ENCODE data around the gene SENP6.
"Not testable (repeated sequence)": the region's sequence is repeated elsewhere in the genome, so short reads cannot be mapped to it uniquely, and the experiment has no call there.

DNA sequence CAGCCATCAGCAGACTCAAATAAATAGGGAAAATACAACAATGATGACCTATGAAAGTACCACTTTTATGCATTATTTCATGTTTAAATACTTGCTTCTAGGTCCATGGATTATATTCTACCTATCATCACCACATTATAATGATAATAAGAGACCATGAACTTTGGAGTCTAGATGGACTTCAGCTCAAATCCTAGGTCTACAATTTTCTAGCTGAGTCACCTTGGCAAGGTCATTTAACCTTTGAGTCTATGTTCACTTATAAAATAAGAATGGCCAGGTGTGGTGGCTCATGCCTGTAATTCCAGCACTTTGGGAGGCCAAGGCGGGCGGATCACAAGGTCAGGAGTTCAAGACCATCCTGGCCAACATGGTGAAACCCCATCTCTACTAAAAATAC, 5.3 kb upstream of the SENP6 start:
- TF ChIP-seq, protein P1, sequence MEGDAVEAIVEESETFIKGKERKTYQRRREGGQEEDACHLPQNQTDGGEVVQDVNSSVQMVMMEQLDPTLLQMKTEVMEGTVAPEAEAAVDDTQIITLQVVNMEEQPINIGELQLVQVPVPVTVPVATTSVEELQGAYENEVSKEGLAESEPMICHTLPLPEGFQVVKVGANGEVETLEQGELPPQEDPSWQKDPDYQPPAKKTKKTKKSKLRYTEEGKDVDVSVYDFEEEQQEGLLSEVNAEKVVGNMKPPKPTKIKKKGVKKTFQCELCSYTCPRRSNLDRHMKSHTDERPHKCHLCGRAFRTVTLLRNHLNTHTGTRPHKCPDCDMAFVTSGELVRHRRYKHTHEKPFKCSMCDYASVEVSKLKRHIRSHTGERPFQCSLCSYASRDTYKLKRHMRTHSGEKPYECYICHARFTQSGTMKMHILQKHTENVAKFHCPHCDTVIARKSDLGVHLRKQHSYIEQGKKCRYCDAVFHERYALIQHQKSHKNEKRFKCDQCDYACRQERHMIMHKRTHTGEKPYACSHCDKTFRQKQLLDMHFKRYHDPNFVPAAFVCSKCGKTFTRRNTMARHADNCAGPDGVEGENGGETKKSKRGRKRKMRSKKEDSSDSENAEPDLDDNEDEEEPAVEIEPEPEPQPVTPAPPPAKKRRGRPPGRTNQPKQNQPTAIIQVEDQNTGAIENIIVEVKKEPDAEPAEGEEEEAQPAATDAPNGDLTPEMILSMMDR (IDR thresholded peaks at IDR 0.05): not testable (repeated sequence)
- TF ChIP-seq POLR2A (IDR thresholded peaks at IDR 0.05): not testable (repeated sequence)
